SK-N-SH (cell line): ENCODE data around the gene TGFB3. TPM values are rescaled to one million over a fixed set of nuclear protein-coding genes. Genes with fewer than 3 reads are reported as not detected.

Experiments used
- CTCF ChIA-PET: fragments of 300-600, 350-600 bp; formaldehyde crosslinking; extraction: SDS; loops from one replicate; lab custom pipeline; 2021; lab: Yijun Ruan, JAX
- POLR2A ChIA-PET: fragments of 350-600 bp; sonication (Branson Sonifier 250); formaldehyde crosslinking; extraction: SDS; loops from one replicate; lab custom pipeline; 2020; ENCODE audit warnings: antibody characterized with exemption, inconsistent platforms; lab: Yijun Ruan, JAX
- DNase-seq: peaks from one replicate; pipeline ENCODE4 v3.0.0; 2012
- H2AFZ ChIP-seq: fragments of 200-600 bp; sonication (generic); 2 replicates; pipeline ENCODE4 v1.8.1; 2016; ENCODE audit warnings: antibody characterized with exemption, mild to moderate bottlenecking, low read depth
- H3F3A ChIP-seq: fragments of 200-600 bp; sonication (generic); replicated peaks from 2 replicates; pipeline ENCODE3; 2016; ENCODE audit warnings: antibody characterized with exemption, mild to moderate bottlenecking; ENCODE audit not compliant: insufficient read depth
- H3K27ac ChIP-seq, 2 experiments: fragments of 200-500 bp in 1 of 2; fragments of 200-600 bp in 1 of 2; sonication (Bioruptor generic) in 1 of 2; sonication (generic), shearing (Covaris generic) in 1 of 2; 2 replicates each; pipeline versions ENCODE4 v1.5.1 to v1.6.1; 2014 to 2016; ENCODE audit warnings: low read depth in 2 of 2, inconsistent platforms in 1 of 2, low read length in 1 of 2, mild to moderate bottlenecking in 1 of 2, mixed read lengths in 1 of 2
- H3K27me3 ChIP-seq: fragments of 200-600 bp; sonication (generic), shearing (Covaris generic); 2 replicates; pipeline ENCODE4 v1.6.1; 2016; ENCODE audit warnings: mixed run types; ENCODE audit not compliant: insufficient read depth
- H3K36me3 ChIP-seq, 2 experiments: fragments of 200-500 bp in 1 of 2; fragments of 200-600 bp in 1 of 2; sonication (Bioruptor generic) in 1 of 2; sonication (generic) in 1 of 2; replicated peaks in 1 of 2; 2 replicates each; pipeline versions ENCODE3 to v1.5.1; 2014 to 2016; ENCODE audit warnings: low read length in 1 of 2, mild to moderate bottlenecking in 1 of 2; ENCODE audit not compliant: insufficient read depth in 2 of 2, control insufficient read depth in 1 of 2
- H3K4me1 ChIP-seq, 2 experiments: fragments of 200-500 bp in 1 of 2; fragments of 200-600 bp in 1 of 2; sonication (Bioruptor generic) in 1 of 2; sonication (generic), shearing (Covaris generic) in 1 of 2; 2 replicates each; pipeline versions ENCODE4 v1.5.1 to v1.6.1; 2014 to 2016; ENCODE audit warnings: low read depth in 1 of 2, low read length in 1 of 2, mixed run types in 1 of 2; ENCODE audit not compliant: insufficient read depth in 2 of 2, control insufficient read depth in 1 of 2
- H3K4me2 ChIP-seq: fragments of 200-600 bp; sonication (generic), shearing (Covaris generic); 2 replicates; pipeline ENCODE4 v1.6.1; 2017; ENCODE audit warnings: mixed run types
- H3K4me3 ChIP-seq, 2 experiments: fragments of 200-500 bp in 1 of 2; fragments of 200-600 bp in 1 of 2; sonication (Bioruptor generic) in 1 of 2; sonication (generic), shearing (Covaris generic) in 1 of 2; 2 replicates each; pipeline versions ENCODE4 v1.5.1 to v1.8.1; 2014 to 2016; ENCODE audit warnings: low read depth in 2 of 2, inconsistent platforms in 1 of 2, low read length in 1 of 2, mild to moderate bottlenecking in 1 of 2, mixed read lengths in 1 of 2, moderate library complexity in 1 of 2
- H3K79me2 ChIP-seq: fragments of 200-600 bp; sonication (generic); 2 replicates; pipeline ENCODE4 v1.8.1; 2017; ENCODE audit warnings: mild to moderate bottlenecking; ENCODE audit not compliant: insufficient read depth
- H3K9ac ChIP-seq: fragments of 200-600 bp; sonication (generic); 2 replicates; pipeline ENCODE4 v1.6.1; 2017; ENCODE audit warnings: mixed run types
- H3K9me2 ChIP-seq: fragments of 200-600 bp; sonication (generic); 2 replicates; pipeline ENCODE4 v1.6.1; 2017; ENCODE audit warnings: mixed run types
- H3K9me3 ChIP-seq: fragments of 200-600 bp; sonication (generic); 2 replicates; pipeline ENCODE4 v1.6.1; 2017; ENCODE audit warnings: mixed run types, mild to moderate bottlenecking, moderate library complexity
- H4K20me1 ChIP-seq: fragments of 200-600 bp; sonication (generic); 2 replicates; pipeline ENCODE4 v1.6.1; 2017; ENCODE audit warnings: mild to moderate bottlenecking, mixed run types; ENCODE audit not compliant: insufficient read depth
- ELF1 ChIP-seq: IDR thresholded peaks from 2 replicates; pipeline ENCODE4 v1.4.0; 2012
- EP300 ChIP-seq, 2 experiments: IDR thresholded peaks; 2 replicates each; pipeline versions ENCODE4 v1.4.0 to v1.6.1; 2012; ENCODE audit warnings: borderline replicate concordance in 1 of 2, low read depth in 1 of 2, low read length in 1 of 2
- EZH2phosphoT487 ChIP-seq: fragments of 200-600 bp; sonication (generic); IDR thresholded peaks from 2 replicates; pipeline ENCODE4 v1.6.1; 2017; ENCODE audit warnings: low read depth, mixed run types, mild to moderate bottlenecking, antibody characterized with exemption, moderate library complexity, borderline replicate concordance
- FOSL2 ChIP-seq: IDR thresholded peaks from 2 replicates; pipeline ENCODE4 v1.4.0; 2012; ENCODE audit warnings: low read depth, mild to moderate bottlenecking, moderate library complexity, borderline replicate concordance
- FOXJ3 ChIP-seq: sonication (generic); formaldehyde crosslinking; IDR thresholded peaks from 2 replicates; pipeline ENCODE4 v1.5.1; 2020; ENCODE audit warnings: mild to moderate bottlenecking, missing genetic modification reagents
- GABPA ChIP-seq: IDR thresholded peaks from 2 replicates; pipeline ENCODE4 v1.4.0; 2012; ENCODE audit warnings: low read depth, mild to moderate bottlenecking
- JUND ChIP-seq: IDR thresholded peaks from 2 replicates; pipeline ENCODE4 v1.4.0; 2012
- MEF2A ChIP-seq: IDR thresholded peaks from 2 replicates; pipeline ENCODE4 v1.4.0; 2012; ENCODE audit warnings: low read depth, borderline replicate concordance
- NFIC ChIP-seq: IDR thresholded peaks from 2 replicates; pipeline ENCODE4 v1.4.0; 2012; ENCODE audit warnings: borderline replicate concordance
- NRF1 ChIP-seq: IDR thresholded peaks from 2 replicates; pipeline ENCODE4 v1.6.1; 2012; ENCODE audit warnings: low read depth, mild to moderate bottlenecking, low read length
- POLR2AphosphoS5 ChIP-seq: IDR thresholded peaks from 2 replicates; pipeline ENCODE4 v1.6.1; 2012; ENCODE audit warnings: low read depth, low read length
- RFX5 ChIP-seq: IDR thresholded peaks from 2 replicates; pipeline ENCODE4 v1.6.1; 2012; ENCODE audit warnings: mild to moderate bottlenecking, improper control_type of control experiment, low read length
- RXRA ChIP-seq: IDR thresholded peaks from 2 replicates; pipeline ENCODE4 v1.4.0; 2012; ENCODE audit warnings: low read depth, mild to moderate bottlenecking, borderline replicate concordance
- TCF12 ChIP-seq: IDR thresholded peaks from 2 replicates; pipeline ENCODE4 v1.4.0; 2012
- TEAD4 ChIP-seq: IDR thresholded peaks from 2 replicates; pipeline ENCODE4 v1.4.0; 2012; ENCODE audit warnings: mild to moderate bottlenecking, borderline replicate concordance; ENCODE audit not compliant: insufficient read depth
- YY1 ChIP-seq: IDR thresholded peaks from 2 replicates; pipeline ENCODE4 v1.4.0; 2012; ENCODE audit warnings: low read depth, mild to moderate bottlenecking
- WGBS: methylation state at CpG from one replicate; pipeline ENCODE4 v1.1.6; 2017; ENCODE audit warnings: low lambda C conversion rate; 5-methylcytosine and 5-hydroxymethylcytosine counted together
- polyA plus RNA-seq, 3 experiments: library from polyadenylated mRNA; depleted of rRNA; stranded (reverse); fragments of >200 nt; gene quantifications; 2 replicates each; pipeline ENCODE4 v1.2.3, GENCODE V29; 2012
- TF ChIP-seq, protein P1 (sequence below): fragments of 200-600 bp; sonication (generic); IDR thresholded peaks from 2 replicates; pipeline ENCODE4 v1.6.1; 2017; ENCODE audit warnings: antibody characterized with exemption, mild to moderate bottlenecking, moderate library complexity
- TF ChIP-seq, protein P2 (sequence below): IDR thresholded peaks from 2 replicates; pipeline ENCODE4 v1.4.0; 2012; ENCODE audit warnings: low read depth, borderline replicate concordance

Gene TGFB3
- polyA plus RNA-seq, 1 of the 3 experiments (the other 2 are of a cell fraction): 7.6 TPM

DNA sequence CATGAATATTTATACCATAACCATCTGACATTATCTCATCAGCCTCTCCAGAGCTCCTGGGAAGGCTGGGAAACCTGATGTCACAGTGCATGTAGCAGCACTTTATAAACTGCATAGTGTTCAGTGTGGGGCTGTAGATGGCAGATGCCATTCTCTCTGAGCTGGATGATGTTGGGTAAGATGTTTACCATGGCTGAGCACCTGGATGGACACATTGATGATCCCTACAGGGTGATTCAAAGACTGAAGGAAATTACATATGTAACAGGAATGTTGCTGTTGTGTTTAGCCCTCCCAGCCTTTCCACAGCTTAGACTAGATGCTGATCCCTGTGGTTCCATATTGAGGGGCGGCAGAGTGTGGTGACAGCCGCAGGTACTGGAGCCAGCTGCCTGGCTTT is 41.2 kb upstream of the TGFB3 start:
- DNase-seq: no peak
- H2AFZ ChIP-seq: no peak overlapping the region
- TF ChIP-seq TCF12: no peak
- no peak for TF ChIP-seq TEAD4
- TF ChIP-seq RXRA: no peak
- TF ChIP-seq GABPA: no peak
- TF ChIP-seq ELF1: no peak
- no peak for TF ChIP-seq MEF2A
- TF ChIP-seq, protein P1, sequence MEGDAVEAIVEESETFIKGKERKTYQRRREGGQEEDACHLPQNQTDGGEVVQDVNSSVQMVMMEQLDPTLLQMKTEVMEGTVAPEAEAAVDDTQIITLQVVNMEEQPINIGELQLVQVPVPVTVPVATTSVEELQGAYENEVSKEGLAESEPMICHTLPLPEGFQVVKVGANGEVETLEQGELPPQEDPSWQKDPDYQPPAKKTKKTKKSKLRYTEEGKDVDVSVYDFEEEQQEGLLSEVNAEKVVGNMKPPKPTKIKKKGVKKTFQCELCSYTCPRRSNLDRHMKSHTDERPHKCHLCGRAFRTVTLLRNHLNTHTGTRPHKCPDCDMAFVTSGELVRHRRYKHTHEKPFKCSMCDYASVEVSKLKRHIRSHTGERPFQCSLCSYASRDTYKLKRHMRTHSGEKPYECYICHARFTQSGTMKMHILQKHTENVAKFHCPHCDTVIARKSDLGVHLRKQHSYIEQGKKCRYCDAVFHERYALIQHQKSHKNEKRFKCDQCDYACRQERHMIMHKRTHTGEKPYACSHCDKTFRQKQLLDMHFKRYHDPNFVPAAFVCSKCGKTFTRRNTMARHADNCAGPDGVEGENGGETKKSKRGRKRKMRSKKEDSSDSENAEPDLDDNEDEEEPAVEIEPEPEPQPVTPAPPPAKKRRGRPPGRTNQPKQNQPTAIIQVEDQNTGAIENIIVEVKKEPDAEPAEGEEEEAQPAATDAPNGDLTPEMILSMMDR: no peak
- no peak for TF ChIP-seq NFIC
- TF ChIP-seq YY1: no peak
- TF ChIP-seq NRF1: no peak
- TF ChIP-seq RFX5: no peak
- no peak for TF ChIP-seq FOSL2
- TF ChIP-seq FOXJ3 (CRISPR knock-in tag): no peak
- TF ChIP-seq EZH2phosphoT487: no peak
- TF ChIP-seq JUND: no peak
- TF ChIP-seq EP300 (IDR thresholded peaks at IDR 0.05; ENCODE audit: borderline replicate concordance in 1 of 2, low read depth in 1 of 2, low read length in 1 of 2): no peak
- TF ChIP-seq POLR2AphosphoS5: no peak
- TF ChIP-seq, all 33 proteins: peak for 0
- WGBS: 100% methylated on average over 2 of the region's 2 CpGs
- H3K36me3 ChIP-seq: peaks cover 40 to 48% of the 10 kb centered on the region in 2 experiments
- CTCF ChIA-PET: interaction anchor here (1.3 kb wide), 1 partner anchor 330 kb away, joined by 4 read pairs; no protein-coding TSS in a partner anchor
- H3F3A ChIP-seq: no peaks in the 10 kb centered on the region
- no peak overlapping the region for H3K27ac ChIP-seq
- peaks cover 22% of the 10 kb centered on the region for H3K79me2 ChIP-seq
- POLR2A ChIA-PET: no interaction called here
- H3K4me2 ChIP-seq: no peak overlapping the region
- H3K9me2 ChIP-seq: no peaks in the 10 kb centered on the region
- H3K9ac ChIP-seq: no peak overlapping the region
- no peaks in the 10 kb centered on the region for H3K27me3 ChIP-seq
- H3K9me3 ChIP-seq: no peaks in the 10 kb centered on the region
- H4K20me1 ChIP-seq: no peaks in the 10 kb centered on the region
- H3K4me1 ChIP-seq: no peaks in the 10 kb centered on the region
- H3K4me3 ChIP-seq: no peak overlapping the region

DNA sequence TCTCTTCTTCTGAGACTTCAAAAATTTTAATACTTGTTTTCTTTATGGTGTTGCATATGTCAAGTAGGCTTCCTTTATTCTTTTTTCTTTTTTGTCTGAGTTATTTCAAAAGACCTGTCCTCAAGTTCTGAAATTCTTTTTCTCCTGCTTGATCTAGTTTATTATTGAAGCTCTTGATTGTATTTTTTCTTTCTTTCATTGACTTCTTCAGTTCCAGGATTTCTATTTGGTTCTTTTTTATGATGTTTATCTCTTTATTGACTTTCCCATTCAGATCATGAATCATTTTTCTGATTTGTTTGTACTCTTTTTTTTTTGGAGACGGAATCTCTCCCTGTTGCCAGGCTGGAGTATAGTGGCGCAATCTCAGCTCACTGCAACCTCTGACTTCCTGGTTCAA is 37.9 kb upstream of the TGFB3 start:
- Histone ChIP-seq H3F3A (no peaks in the 10 kb centered on the region), H2AFZ (no peak overlapping the region), H3K27me3 (no peaks in the 10 kb centered on the region), H3K4me1 (no peaks in the 10 kb centered on the region)
- POLR2A ChIA-PET: no interaction called here
- no peak for DNase-seq
- 88% methylated on average over 2 of the region's 2 CpGs for WGBS
- TF ChIP-seq, protein P2, sequence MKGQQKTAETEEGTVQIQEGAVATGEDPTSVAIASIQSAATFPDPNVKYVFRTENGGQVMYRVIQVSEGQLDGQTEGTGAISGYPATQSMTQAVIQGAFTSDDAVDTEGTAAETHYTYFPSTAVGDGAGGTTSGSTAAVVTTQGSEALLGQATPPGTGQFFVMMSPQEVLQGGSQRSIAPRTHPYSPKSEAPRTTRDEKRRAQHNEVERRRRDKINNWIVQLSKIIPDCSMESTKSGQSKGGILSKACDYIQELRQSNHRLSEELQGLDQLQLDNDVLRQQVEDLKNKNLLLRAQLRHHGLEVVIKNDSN: no peak
- TF ChIP-seq, all 33 proteins: peak for 0
- Histone ChIP-seq H3K4me2 (no peak overlapping the region), H3K27ac (no peak overlapping the region), H3K36me3 (peaks cover 47 to 59% of the 10 kb centered on the region in 2 experiments), H3K9ac (no peak overlapping the region), H3K9me3 (no peaks in the 10 kb centered on the region), H4K20me1 (no peaks in the 10 kb centered on the region), H3K79me2 (peaks cover 29% of the 10 kb centered on the region), H3K9me2 (no peaks in the 10 kb centered on the region), H3K4me3 (no peak overlapping the region)
- CTCF ChIA-PET: interaction anchor here (0.7 to 1.6 kb wide), 3 partner anchors 31 to 324 kb away, joined by 3 to 5 read pairs (median 3); no protein-coding TSS in a partner anchor
